ENCODE data around the gene CPHXL. TPM values are rescaled to one million over a fixed set of nuclear protein-coding genes. Genes with fewer than 3 reads are reported as not detected.

Gene CPHXL
- total RNA-seq, 1 donor from 2014 or later, result not detected

- DNase-seq (no peak), ATAC-seq (ENCODE audit: poor library complexity) (no peak)
- intact Hi-C loops (cut with DNase I), result no loop called here
Observed at GRCh38 chr16:75714661-75715060, 11.6 kb downstream of the CPHXL start.

DNA sequence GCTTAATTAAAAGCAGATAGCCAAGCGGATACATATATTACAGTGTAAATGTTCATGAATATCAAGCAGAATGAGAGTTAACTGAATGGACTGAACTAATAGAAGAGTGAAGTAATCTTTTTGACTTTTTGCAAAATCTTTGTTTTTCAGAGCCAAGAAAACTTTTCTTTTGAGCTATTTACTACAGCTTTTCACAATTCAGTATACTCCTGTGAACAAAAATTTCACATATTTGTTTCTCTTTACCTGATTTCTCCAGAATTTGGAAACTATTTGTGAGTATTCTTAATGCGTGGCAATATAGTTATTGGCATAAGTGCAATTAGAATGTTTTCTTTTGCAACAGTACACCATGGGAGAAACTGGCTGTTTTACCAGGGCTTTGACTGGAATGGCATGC is 15.9 kb downstream of the CPHXL start:
- intact Hi-C loops (cut with DNase I), result no loop called here
- ATAC-seq (ENCODE audit: poor library complexity), result no peak
- no peak for DNase-seq

- DNase-seq, result no peak
- no peak for ATAC-seq (ENCODE audit: poor library complexity)
- intact Hi-C loops (cut with DNase I), result no loop called here
Observed at GRCh38 chr16:75703306-75703705, 23.0 kb downstream of the CPHXL start.

DNA sequence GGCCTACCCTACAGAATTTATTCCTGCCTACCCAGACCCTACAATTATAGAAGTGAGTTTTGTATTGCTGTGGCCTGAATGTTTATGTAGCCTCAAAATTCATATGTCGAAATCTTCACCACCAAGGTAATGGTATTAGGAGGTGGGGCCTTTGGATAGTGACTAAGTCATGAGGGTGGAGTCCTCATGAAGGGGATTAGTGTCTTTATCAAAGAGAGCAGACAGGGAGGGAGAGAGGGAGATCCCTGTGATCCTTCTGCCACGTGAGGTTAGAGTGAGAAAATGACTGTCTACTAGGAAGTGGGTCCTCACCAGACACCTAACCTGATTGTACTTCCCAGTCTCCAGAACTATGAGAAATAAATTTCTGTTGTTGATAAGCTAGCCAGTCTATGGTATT is 24.0 kb downstream of the CPHXL start:
- ATAC-seq (ENCODE audit: poor library complexity) (no peak), DNase-seq (no peak)
- intact Hi-C loops (cut with DNase I), result no loop called here

DNA sequence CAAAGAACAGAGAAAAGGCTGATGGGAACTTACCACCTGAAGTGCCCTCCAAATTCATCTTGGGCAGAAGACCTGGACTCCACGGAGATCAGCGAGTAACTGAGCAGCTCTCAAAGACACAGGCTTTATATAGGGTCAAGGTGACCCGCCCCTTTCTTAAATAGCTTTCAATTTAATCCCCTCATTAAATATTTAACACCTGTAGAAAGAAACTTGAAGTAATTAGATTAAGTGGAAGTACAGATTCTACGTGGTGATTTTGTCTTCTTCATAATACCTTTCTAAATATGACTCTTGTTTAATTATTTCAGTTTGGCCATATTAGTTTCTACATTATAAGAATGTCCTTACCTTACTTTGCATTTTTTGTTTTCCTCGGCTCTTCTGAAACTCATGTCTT is 24.9 kb downstream of the CPHXL start, which contains the start of gene DUXB:
TSS of gene DUXB (minus strand) at position 101 of the 400 bp plus-strand sequence. CDS start at position 58, 43 bp downstream.
- intact Hi-C loops (cut with DNase I), result no loop called here
- no peak for DNase-seq
- no peak for ATAC-seq (ENCODE audit: poor library complexity)

- intact Hi-C loops (cut with DNase I), result no loop called here
- no peak for ATAC-seq (ENCODE audit: poor library complexity)
- DNase-seq, result no peak
Observed at GRCh38 chr16:75697571-75697970, 28.7 kb downstream of the CPHXL start.

GRCh38 chr16:75695708-75696107 is 30.6 kb downstream of the CPHXL start:
- no peak for DNase-seq
- intact Hi-C loops (cut with DNase I), result no loop called here
- no peak for ATAC-seq (ENCODE audit: poor library complexity)

DNA sequence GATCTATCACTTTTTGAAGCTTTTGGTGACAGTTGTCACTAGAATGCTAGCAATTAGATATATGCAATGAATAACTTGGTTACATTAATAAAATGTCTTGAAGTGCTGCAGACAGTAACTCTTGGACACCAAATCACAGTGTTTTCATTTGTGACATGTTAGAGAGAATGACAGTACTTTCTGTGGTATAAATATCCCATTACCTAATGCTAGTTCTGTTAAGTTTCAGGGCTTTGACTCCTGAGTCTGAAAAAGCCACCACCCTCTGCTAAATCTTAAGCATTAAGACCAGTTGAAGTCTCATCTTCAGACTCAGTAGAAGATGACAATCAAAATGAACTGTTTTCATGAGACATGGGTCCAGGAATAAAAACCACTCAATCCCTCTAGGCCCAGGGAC is 38.9 kb downstream of the CPHXL start:
- ATAC-seq (ENCODE audit: poor library complexity), result peak; percentile 34
- no peak for DNase-seq
- intact Hi-C loops (cut with DNase I), result no loop called here

GRCh38 chr16:75682308-75682707 is 44.0 kb downstream of the CPHXL start:
- DNase-seq (no peak), ATAC-seq (ENCODE audit: poor library complexity) (no peak)
- intact Hi-C loops (cut with DNase I), result no loop called here

- DNase-seq, result no peak
- intact Hi-C loops (cut with DNase I), result no loop called here
- no peak for ATAC-seq (ENCODE audit: poor library complexity)
Observed at GRCh38 chr16:75679366-75679765, 46.9 kb downstream of the CPHXL start.

- ATAC-seq (ENCODE audit: poor library complexity), result no peak
- no peak for DNase-seq
- intact Hi-C loops (cut with DNase I), result no loop called here
Observed at GRCh38 chr16:75676909-75677308, 49.4 kb downstream of the CPHXL start, which contains the start of gene CPHXL2. CPHXL2 (minus strand) TSS chr16:75677009; CDS start chr16:75676999, 10 bp downstream.

DNA sequence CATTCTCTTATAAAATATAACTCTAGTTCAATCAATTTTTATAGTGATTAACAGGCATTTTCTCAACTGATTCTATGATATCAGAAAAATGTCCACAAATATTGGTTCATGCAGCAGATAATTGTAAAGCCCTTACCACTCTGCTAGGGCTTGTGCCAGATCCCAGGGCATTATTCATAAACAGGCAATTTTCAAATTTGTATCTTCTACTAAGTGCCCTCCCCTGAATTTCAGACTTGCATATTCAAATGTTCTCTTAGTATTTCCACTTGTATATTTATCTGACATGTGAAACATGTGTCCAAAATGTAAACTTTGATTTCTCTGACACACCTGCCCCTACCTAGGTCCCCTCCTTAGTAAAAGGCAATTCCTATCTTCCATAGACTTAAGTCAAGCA is 58.8 kb downstream of the CPHXL start:
- no peak for DNase-seq
- intact Hi-C loops (cut with DNase I), result no loop called here
- ATAC-seq (ENCODE audit: poor library complexity), result no peak

Other genes starting within 250 kb of the CPHXL start
- 0.78 TPM for gene CHST6, start 231.0 kb downstream of the CPHXL start, total RNA-seq
- gene CHST5, start 190.4 kb downstream of the CPHXL start, total RNA-seq, result 0.22 TPM
- 4.1 TPM for gene TMEM231, start 170.2 kb downstream of the CPHXL start, total RNA-seq
- 239 TPM for gene GABARAPL2, start 160.1 kb downstream of the CPHXL start, total RNA-seq
- 19.3 TPM for gene ADAT1, start 103.2 kb downstream of the CPHXL start, total RNA-seq
- gene KARS1, start 78.8 kb downstream of the CPHXL start, total RNA-seq, result 137 TPM
- gene TERF2IP, start 78.7 kb downstream of the CPHXL start, total RNA-seq, result 50.7 TPM
- not detected for gene CPHXL2, start 49.5 kb downstream of the CPHXL start, total RNA-seq
- gene DUXB, start 25.0 kb downstream of the CPHXL start, total RNA-seq, result not detected